ENCODE measurements around the gene GTF3C5. TPM values are rescaled to one million over a fixed set of nuclear protein-coding genes. Genes with fewer than 3 reads are reported as not detected.

Gene GTF3C5
- polyA plus RNA-seq, 1 of the 3 experiments (the other 2 are of a cell fraction) = 57.3 TPM

GRCh38 chr9:132985489-132985888, 45.3 kb upstream of the GTF3C5 start:
- no peak overlapping the region for H3K4me3 ChIP-seq (ENCODE audit: low read depth in 2 of 2, low read length in 1 of 2)
- H3K9me3 ChIP-seq = no peaks in the 10 kb centered on the region
- H3K4me2 ChIP-seq = no peak overlapping the region
- no peaks in the 10 kb centered on the region for H3K4me1 ChIP-seq (ENCODE audit: control insufficient read depth in 1 of 2, insufficient read depth in 2 of 2, low read depth in 1 of 2, low read length in 1 of 2)
- 75% methylated on average over 8 of the region's 8 CpGs for WGBS (ENCODE audit: low lambda C conversion rate)
- no peak for DNase-seq
- no peaks in the 10 kb centered on the region for H3F3A ChIP-seq (replicated peaks; ENCODE audit: insufficient read depth)
- no peaks in the 10 kb centered on the region for H3K9me2 ChIP-seq
- H2AFZ ChIP-seq (ENCODE audit: low read depth) = no peak overlapping the region
- no peak overlapping the region for H3K9ac ChIP-seq
- CTCF ChIA-PET = interaction anchor here (1.6 to 1.7 kb wide), 4 partner anchors 8 to 84 kb away, joined by 4 to 10 read pairs (median 6); no protein-coding TSS in a partner anchor
- TF ChIP-seq EP300 (IDR thresholded peaks at IDR 0.05; ENCODE audit: borderline replicate concordance in 1 of 2, low read depth in 1 of 2, low read length in 1 of 2) = no peak
- TF ChIP-seq TAF1 (IDR thresholded peaks at IDR 0.05; ENCODE audit: borderline replicate concordance, low read depth, low read length) = no peak
- no peak for TF ChIP-seq NRF1 (IDR thresholded peaks at IDR 0.05; ENCODE audit: low read depth, low read length)
- TF ChIP-seq SIN3A (IDR thresholded peaks at IDR 0.05; ENCODE audit: borderline replicate concordance, low read depth, low read length) = no peak
- no peak for TF ChIP-seq NFIC (IDR thresholded peaks at IDR 0.05; ENCODE audit: borderline replicate concordance)
- no peak for TF ChIP-seq RCOR1 (IDR thresholded peaks at IDR 0.05; ENCODE audit: low read length)
- no peak for TF ChIP-seq FOSL2 (IDR thresholded peaks at IDR 0.05; ENCODE audit: borderline replicate concordance, low read depth)
- H3K36me3 ChIP-seq (replicated peaks in 1 of 2; ENCODE audit: control insufficient read depth in 1 of 2, insufficient read depth in 2 of 2, low read length in 1 of 2) = no peaks in the 10 kb centered on the region
- H3K79me2 ChIP-seq (ENCODE audit: insufficient read depth) = no peaks in the 10 kb centered on the region
- H3K27ac ChIP-seq (ENCODE audit: low read depth in 2 of 2, low read length in 1 of 2) = no peak overlapping the region
- H4K20me1 ChIP-seq (ENCODE audit: insufficient read depth) = no peaks in the 10 kb centered on the region
- H3K27me3 ChIP-seq (ENCODE audit: insufficient read depth) = peaks cover 16% of the 10 kb centered on the region
- POLR2A ChIA-PET = no interaction called here

- 64% methylated on average over 13 of the region's 13 CpGs for WGBS (ENCODE audit: low lambda C conversion rate)
- POLR2A ChIA-PET = no interaction called here
- CTCF ChIA-PET = interaction anchor here (1.6 to 1.7 kb wide), 3 partner anchors 9 to 85 kb away, joined by 4 to 10 read pairs (median 7); no protein-coding TSS in a partner anchor
- TF ChIP-seq MAX (IDR thresholded peaks at IDR 0.05; ENCODE audit: low read depth) (no peak), USF2 (IDR thresholded peaks at IDR 0.05; ENCODE audit: borderline replicate concordance, low read depth, low read length) (no peak), RXRA (IDR thresholded peaks at IDR 0.05; ENCODE audit: borderline replicate concordance, low read depth) (no peak), TAF1 (IDR thresholded peaks at IDR 0.05; ENCODE audit: borderline replicate concordance, low read depth, low read length) (no peak), GATA2 (CRISPR knock-in tag; IDR thresholded peaks at IDR 0.05) (no peak), IRF3 (IDR thresholded peaks at IDR 0.05; ENCODE audit: low read depth, low read length) (no peak), NRF1 (IDR thresholded peaks at IDR 0.05; ENCODE audit: low read depth, low read length) (no peak), ELF1 (IDR thresholded peaks at IDR 0.05) (no peak), TCF12 (IDR thresholded peaks at IDR 0.05) (no peak), PBX3 (IDR thresholded peaks at IDR 0.05) (no peak), EP300 (IDR thresholded peaks at IDR 0.05; ENCODE audit: borderline replicate concordance in 1 of 2, low read depth in 1 of 2, low read length in 1 of 2) (no peak), JUND (IDR thresholded peaks at IDR 0.05) (no peak), NFIC (IDR thresholded peaks at IDR 0.05; ENCODE audit: borderline replicate concordance) (no peak), REST (IDR thresholded peaks at IDR 0.05; ENCODE audit: low read depth, low read length) (no peak), RAD21 (IDR thresholded peaks at IDR 0.05; ENCODE audit: low read length) (no peak), MXI1 (IDR thresholded peaks at IDR 0.05; ENCODE audit: low read depth, low read length) (no peak), RFX5 (IDR thresholded peaks at IDR 0.05; ENCODE audit: low read length) (no peak)
Observed at GRCh38 chr9:132986114-132986513, 44.7 kb upstream of the GTF3C5 start.

More at GRCh38 chr9:132986114-132986513, 44.7 kb upstream of the GTF3C5 start:
- H3K79me2 ChIP-seq (ENCODE audit: insufficient read depth) = no peaks in the 10 kb centered on the region
- no peaks in the 10 kb centered on the region for H3K9me3 ChIP-seq
- DNase-seq = no peak
- no peak overlapping the region for H3K9ac ChIP-seq
- H3K9me2 ChIP-seq = no peaks in the 10 kb centered on the region
- H3K4me1 ChIP-seq (ENCODE audit: control insufficient read depth in 1 of 2, insufficient read depth in 2 of 2, low read depth in 1 of 2, low read length in 1 of 2) = no peaks in the 10 kb centered on the region
- H3K4me2 ChIP-seq = no peak overlapping the region
- H3K36me3 ChIP-seq (replicated peaks in 1 of 2; ENCODE audit: control insufficient read depth in 1 of 2, insufficient read depth in 2 of 2, low read length in 1 of 2) = no peaks in the 10 kb centered on the region
- H3K27me3 ChIP-seq (ENCODE audit: insufficient read depth) = peaks cover 14% of the 10 kb centered on the region
- no peak overlapping the region for H2AFZ ChIP-seq (ENCODE audit: low read depth)
- no peaks in the 10 kb centered on the region for H3F3A ChIP-seq (replicated peaks; ENCODE audit: insufficient read depth)
- H4K20me1 ChIP-seq (ENCODE audit: insufficient read depth) = no peaks in the 10 kb centered on the region
- H3K4me3 ChIP-seq (ENCODE audit: low read depth in 2 of 2, low read length in 1 of 2) = no peak overlapping the region
- H3K27ac ChIP-seq (ENCODE audit: low read depth in 2 of 2, low read length in 1 of 2) = no peak overlapping the region

Data from SK-N-SH (cell line).